Subcutaneous adipose tissue (tissue), 4 donors: ENCODE data around the gene SF3A2. TPM values are rescaled to one million over a fixed set of nuclear protein-coding genes. Genes with fewer than 3 reads are reported as not detected.

Experiments used
- CTCF ChIP-seq: fragments of 450-650 bp; IDR thresholded peaks from one replicate; pipeline ENCODE4 v1.5.1; 2016; ENCODE audit warnings: low read depth, mild to moderate bottlenecking, control low read depth, antibody characterized with exemption, moderate library complexity
- total RNA-seq, 4 donors: library from RNA; depleted of rRNA; stranded (reverse); fragments of >200 nt; gene quantifications; one replicate each; pipeline ENCODE4 v1.1.0, GENCODE V29; 2016

The SF3A2 gene
- total RNA-seq, 4 donors from 2014 or later = 13.4 to 59.3 (median 28.0) TPM

- TF ChIP-seq CTCF = no peak
Observed at GRCh38 chr19:2273356-2274184, 36.9 kb downstream of the SF3A2 start.

- TF ChIP-seq CTCF = no peak
Observed at GRCh38 chr19:2274185-2274711, 37.6 kb downstream of the SF3A2 start.

- TF ChIP-seq CTCF = no peak
Observed at GRCh38 chr19:2274931-2275535, 38.4 kb downstream of the SF3A2 start.

GRCh38 chr19:2275588-2276428 is 39.2 kb downstream of the SF3A2 start:
- no peak for TF ChIP-seq CTCF

- TF ChIP-seq CTCF = no peak
Observed at GRCh38 chr19:2276429-2276986, 39.9 kb downstream of the SF3A2 start.

- TF ChIP-seq CTCF = no peak
Observed at GRCh38 chr19:2277138-2277537, 40.5 kb downstream of the SF3A2 start.
